GM20000 (cell line): Measurements from ENCODE around the gene EHMT2.
"Not testable (repeated sequence)": the region's sequence is repeated elsewhere in the genome, so short reads cannot be mapped to it uniquely, and the experiment has no call there.

Source experiments
- DNase-seq: peaks from one replicate; pipeline ENCODE4 v3.0.0; 2012; ENCODE audit warnings: low spot score
- CTCF ChIP-seq: IDR thresholded peaks from 2 replicates; pipeline ENCODE4 v1.5.1; 2012; ENCODE audit warnings: mild to moderate bottlenecking, control low read depth; ENCODE audit errors: extremely low read depth, missing control alignments

Gene EHMT2

GRCh38 chr6:31851485-31851832, 46.0 kb downstream of the EHMT2 start:
- TF ChIP-seq CTCF, result no peak
- DNase-seq, result no peak

GRCh38 chr6:31850765-31851484, 46.6 kb downstream of the EHMT2 start:
- DNase-seq, result no peak
- no peak for TF ChIP-seq CTCF

GRCh38 chr6:31847276-31847978, 50.1 kb downstream of the EHMT2 start:
- no peak for TF ChIP-seq CTCF
- no peak for DNase-seq

- DNase-seq, result no peak
- TF ChIP-seq CTCF, result no peak
Measured at GRCh38 chr6:31844507-31844906, 53.0 kb downstream of the EHMT2 start.

GRCh38 chr6:31842053-31842452, 55.4 kb downstream of the EHMT2 start:
- DNase-seq, result no peak
- no peak for TF ChIP-seq CTCF

- DNase-seq, result not testable (repeated sequence)
Measured at GRCh38 chr6:31839779-31840126, 57.7 kb downstream of the EHMT2 start.

- TF ChIP-seq CTCF, result no peak
- no peak for DNase-seq
Measured at GRCh38 chr6:31838968-31839367, 58.5 kb downstream of the EHMT2 start.

GRCh38 chr6:31838114-31838553, 59.4 kb downstream of the EHMT2 start:
- not testable (repeated sequence) for DNase-seq
